Measurements from ENCODE around the gene GAPDH.

DNA sequence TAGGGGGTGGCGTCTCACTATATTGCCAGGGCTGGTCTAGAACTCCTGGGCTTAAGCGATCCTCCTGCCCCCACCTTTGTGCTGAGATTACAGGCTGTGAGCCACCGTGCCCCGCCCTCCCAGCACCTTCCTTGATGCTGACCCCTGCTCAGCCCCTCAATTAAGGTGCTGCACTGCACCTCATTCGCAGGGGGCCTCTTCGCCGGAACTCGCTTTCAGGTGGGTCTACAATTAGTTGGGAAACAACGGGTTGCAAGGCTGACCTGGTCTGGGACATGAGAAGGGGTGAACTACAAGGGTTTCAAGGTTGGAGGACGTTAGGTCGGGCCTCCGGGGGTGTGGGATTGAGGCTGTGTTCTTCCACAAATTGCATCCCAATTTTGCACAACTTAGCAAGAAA, 35.0 kb downstream of the GAPDH start:
- TF ChIP-seq CTCF (IDR thresholded peaks at IDR 0.05; ENCODE audit: low read depth, low read length) (no peak), POLR2A (IDR thresholded peaks at IDR 0.05; ENCODE audit: extremely low read depth, insufficient read length) (no peak), MYC (IDR thresholded peaks at IDR 0.05; ENCODE audit: low read depth, low read length) (no peak)
- TF ChIP-seq, protein P1, sequence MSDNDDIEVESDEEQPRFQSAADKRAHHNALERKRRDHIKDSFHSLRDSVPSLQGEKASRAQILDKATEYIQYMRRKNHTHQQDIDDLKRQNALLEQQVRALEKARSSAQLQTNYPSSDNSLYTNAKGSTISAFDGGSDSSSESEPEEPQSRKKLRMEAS (IDR thresholded peaks at IDR 0.05; ENCODE audit: low read depth, low read length), result no peak

All from NB4 (cell line).